Measurements from ENCODE around the gene GLIS2. TPM values are rescaled to one million over a fixed set of nuclear protein-coding genes. Genes with fewer than 3 reads are reported as not detected.

GLIS2 gene
- total and polyA plus RNA-seq, 10 of the 15 experiments (the other 5 are each of a cell fraction or from before 2014, with no cell fraction given) = 0.03 to 0.64 (median 0.18) TPM; not detected in 4

DNA sequence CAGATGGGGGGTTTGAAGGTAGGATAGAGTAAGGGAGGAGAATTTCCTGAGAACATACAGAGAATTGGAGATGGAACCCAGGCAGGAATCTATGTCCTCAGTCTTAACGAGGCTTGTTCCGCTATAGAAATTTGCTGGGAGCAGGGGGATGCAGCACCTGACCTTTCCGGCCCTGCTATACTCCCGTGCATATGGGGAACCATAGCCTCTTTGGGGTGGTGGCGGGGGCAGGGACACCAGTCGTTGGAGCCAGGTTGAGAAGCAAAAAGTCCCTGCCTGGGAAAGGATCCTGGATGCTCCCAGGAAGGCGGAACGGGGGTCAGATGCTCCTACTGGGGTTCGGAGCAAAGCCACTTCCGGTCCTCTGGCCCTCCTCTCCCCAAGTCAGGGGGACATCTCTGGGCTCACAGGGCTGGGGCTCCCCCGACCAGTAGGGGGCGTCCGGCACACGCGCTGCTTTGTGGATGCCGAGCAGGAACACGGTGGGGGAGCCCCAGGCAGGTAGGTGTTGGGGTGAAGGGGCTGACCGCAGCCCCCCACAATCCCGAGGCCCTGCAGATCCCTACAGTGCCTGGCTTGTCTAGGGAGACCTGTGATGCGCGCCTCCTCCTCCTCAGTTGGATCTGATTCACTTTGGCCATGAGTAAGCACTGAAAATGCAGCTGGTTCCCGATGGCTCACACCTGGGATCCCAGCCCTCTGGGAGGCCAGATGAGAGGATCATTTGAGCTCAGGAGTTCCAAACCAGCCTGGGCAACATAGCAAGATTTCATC, 27.5 kb upstream of the GLIS2 start (continued):
- TF ChIP-seq ZNF592 (IDR thresholded peaks at IDR 0.05) (peak; percentile 33; the same call in 1 of the 2 replicates), BCL11A (IDR thresholded peaks at IDR 0.05; ENCODE audit: low read depth, low read length) (no peak), RFX5 (IDR thresholded peaks at IDR 0.05; ENCODE audit: low read depth, low read length) (no peak), SRF (IDR thresholded peaks at IDR 0.05; ENCODE audit: low read depth in 2 of 2, low read length in 2 of 2) (no peak), SMC3 (IDR thresholded peaks at IDR 0.05; ENCODE audit: borderline replicate concordance, low read length) (peak; percentile 81), WRNIP1 (IDR thresholded peaks at IDR 0.05; ENCODE audit: borderline replicate concordance, low read depth, low read length) (no peak), CHD2 (IDR thresholded peaks at IDR 0.05; ENCODE audit: borderline replicate concordance, low read depth, low read length) (no peak), CEBPB (IDR thresholded peaks at IDR 0.05; ENCODE audit: borderline replicate concordance in 1 of 2, low read depth in 2 of 2, low read length in 2 of 2) (no peak), SKIL (IDR thresholded peaks at IDR 0.05; ENCODE audit: low read depth, poor library complexity, severe bottlenecking) (no peak), BRCA1 (IDR thresholded peaks at IDR 0.05; ENCODE audit: low read depth, low read length) (no peak), TBL1XR1 (IDR thresholded peaks at IDR 0.05; ENCODE audit: low read depth, low read length) (no peak), MYC (IDR thresholded peaks at IDR 0.05; ENCODE audit: insufficient read depth, insufficient read length, insufficient replicate concordance, low read length, severe bottlenecking) (no peak), ZSCAN29 (IDR thresholded peaks at IDR 0.05) (no peak), IKZF2 (IDR thresholded peaks at IDR 0.05) (peak; percentile 36 to 52; a peak in 3 of 4 replicates), MXI1 (IDR thresholded peaks at IDR 0.05; ENCODE audit: low read depth, low read length) (no peak), POLR2AphosphoS2 (IDR thresholded peaks at IDR 0.05; ENCODE audit: low read depth, low read length) (no peak), TARDBP (IDR thresholded peaks at IDR 0.05; ENCODE audit: borderline replicate concordance) (no peak), SREBF2 (IDR thresholded peaks at IDR 0.05; ENCODE audit: low read length) (no peak)
- TF ChIP-seq, protein P1, sequence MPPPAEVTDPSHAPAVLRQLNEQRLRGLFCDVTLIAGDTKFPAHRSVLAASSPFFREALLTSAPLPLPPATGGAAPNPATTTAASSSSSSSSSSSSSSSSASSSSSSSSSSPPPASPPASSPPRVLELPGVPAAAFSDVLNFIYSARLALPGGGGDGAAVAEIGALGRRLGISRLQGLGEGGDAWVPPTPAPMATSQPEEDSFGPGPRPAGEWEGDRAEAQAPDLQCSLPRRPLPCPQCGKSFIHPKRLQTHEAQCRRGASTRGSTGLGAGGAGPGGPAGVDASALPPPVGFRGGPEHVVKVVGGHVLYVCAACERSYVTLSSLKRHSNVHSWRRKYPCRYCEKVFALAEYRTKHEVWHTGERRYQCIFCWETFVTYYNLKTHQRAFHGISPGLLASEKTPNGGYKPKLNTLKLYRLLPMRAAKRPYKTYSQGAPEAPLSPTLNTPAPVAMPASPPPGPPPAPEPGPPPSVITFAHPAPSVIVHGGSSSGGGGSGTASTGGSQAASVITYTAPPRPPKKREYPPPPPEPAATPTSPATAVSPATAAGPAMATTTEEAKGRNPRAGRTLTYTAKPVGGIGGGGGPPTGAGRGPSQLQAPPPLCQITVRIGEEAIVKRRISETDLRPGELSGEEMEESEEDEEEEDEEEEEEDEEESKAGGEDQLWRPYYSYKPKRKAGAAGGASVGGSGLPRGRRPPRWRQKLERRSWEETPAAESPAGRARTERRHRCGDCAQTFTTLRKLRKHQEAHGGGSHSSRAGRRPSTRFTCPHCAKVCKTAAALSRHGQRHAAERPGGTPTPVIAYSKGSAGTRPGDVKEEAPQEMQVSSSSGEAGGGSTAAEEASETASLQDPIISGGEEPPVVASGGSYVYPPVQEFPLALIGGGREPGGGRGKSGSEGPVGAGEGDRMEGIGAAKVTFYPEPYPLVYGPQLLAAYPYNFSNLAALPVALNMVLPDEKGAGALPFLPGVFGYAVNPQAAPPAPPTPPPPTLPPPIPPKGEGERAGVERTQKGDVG (CRISPR knock-in tag; IDR thresholded peaks at IDR 0.05) = no peak
